ACC112 (cell line): ENCODE results near the gene BAAT.

ENCODE experiments used
- H2AFZ ChIP-seq: fragments of 200-600 bp; sonication (generic); one replicate; pipeline ENCODE4 v1.6.0; 2017; ENCODE audit warnings: antibody characterized with exemption, low read length; ENCODE audit not compliant: unreplicated experiment
- H3K27ac ChIP-seq: fragments of 200-600 bp; sonication (generic); 2 replicates; pipeline ENCODE4 v1.5.1; 2014; ENCODE audit warnings: low read depth, mild to moderate bottlenecking, antibody characterized with exemption, low read length, moderate library complexity
- H3K27me3 ChIP-seq: fragments of 200-600 bp; sonication (generic); 2 replicates; pipeline ENCODE4 v1.6.1; 2014; ENCODE audit warnings: mild to moderate bottlenecking, antibody characterized with exemption, low read length, moderate library complexity, mixed read lengths; ENCODE audit not compliant: insufficient read depth
- H3K36me3 ChIP-seq: fragments of 200-600 bp; sonication (generic); 2 replicates; pipeline ENCODE4 v1.6.1; 2016; ENCODE audit warnings: mild to moderate bottlenecking, antibody characterized with exemption, low read length, moderate library complexity, mixed read lengths; ENCODE audit not compliant: insufficient read depth
- H3K4me1 ChIP-seq: fragments of 200-600 bp; sonication (generic); one replicate; pipeline ENCODE4 v1.6.1; 2016; ENCODE audit warnings: low read length, mixed read lengths; ENCODE audit not compliant: insufficient read depth, unreplicated experiment, control insufficient read depth
- H3K4me3 ChIP-seq: fragments of 200-600 bp; sonication (generic); 2 replicates; pipeline ENCODE4 v1.5.1; 2014; ENCODE audit warnings: mild to moderate bottlenecking, low read depth, low read length
- H3K79me2 ChIP-seq: fragments of 200-600 bp; sonication (generic); one replicate; pipeline ENCODE4 v1.6.0; 2016; ENCODE audit warnings: low read length; ENCODE audit not compliant: control insufficient read depth, unreplicated experiment, insufficient read depth

The BAAT gene

GRCh38 chr9:101362450-101362849 lies 22.4 kb downstream of the BAAT start:
- no peaks in the 10 kb centered on the region for H3K4me1 ChIP-seq

GRCh38 chr9:101360647-101361046 lies 24.2 kb downstream of the BAAT start:
- Histone ChIP-seq H3K79me2 (no peaks in the 10 kb centered on the region), H3K27ac (no peak overlapping the region), H3K4me1 (no peaks in the 10 kb centered on the region), H2AFZ (no peak overlapping the region), H3K4me3 (no peak overlapping the region), H3K27me3 (no peaks in the 10 kb centered on the region), H3K36me3 (no peaks in the 10 kb centered on the region)

More at GRCh38 chr9:101362450-101362849, 22.4 kb downstream of the BAAT start:
- Histone ChIP-seq H3K27ac (no peak overlapping the region), H3K36me3 (no peaks in the 10 kb centered on the region), H3K4me3 (no peak overlapping the region), H3K79me2 (no peaks in the 10 kb centered on the region), H2AFZ (no peak overlapping the region), H3K27me3 (no peaks in the 10 kb centered on the region)

- no peaks in the 10 kb centered on the region for H3K27me3 ChIP-seq
- no peaks in the 10 kb centered on the region for H3K79me2 ChIP-seq
- no peak overlapping the region for H3K4me3 ChIP-seq
- H2AFZ ChIP-seq: no peak overlapping the region
- no peak overlapping the region for H3K27ac ChIP-seq
- H3K4me1 ChIP-seq: no peaks in the 10 kb centered on the region
- H3K36me3 ChIP-seq: no peaks in the 10 kb centered on the region
These were observed 25.1 kb downstream of the BAAT start for GRCh38 chr9:101359679-101360078.

- Histone ChIP-seq H3K27ac (no peak overlapping the region), H3K4me1 (no peaks in the 10 kb centered on the region), H3K36me3 (no peaks in the 10 kb centered on the region), H2AFZ (no peak overlapping the region), H3K4me3 (no peak overlapping the region), H3K79me2 (no peaks in the 10 kb centered on the region), H3K27me3 (no peaks in the 10 kb centered on the region)
These were observed 28.2 kb downstream of the BAAT start for GRCh38 chr9:101356619-101357018.

GRCh38 chr9:101354765-101355708 lies 29.8 kb downstream of the BAAT start:
- H3K4me3 ChIP-seq: no peak overlapping the region
- no peaks in the 10 kb centered on the region for H3K79me2 ChIP-seq
- peaks cover 4% of the 10 kb centered on the region; the same call in 1 of the 2 replicates for H3K27me3 ChIP-seq
- no peak overlapping the region for H3K27ac ChIP-seq
- no peaks in the 10 kb centered on the region for H3K36me3 ChIP-seq
- H2AFZ ChIP-seq: no peak overlapping the region
- H3K4me1 ChIP-seq: no peaks in the 10 kb centered on the region

- Histone ChIP-seq H3K27me3 (peaks cover 10% of the 10 kb centered on the region; the same call in 1 of the 2 replicates), H2AFZ (no peak overlapping the region), H3K79me2 (no peaks in the 10 kb centered on the region), H3K4me1 (no peaks in the 10 kb centered on the region), H3K4me3 (no peak overlapping the region), H3K36me3 (no peaks in the 10 kb centered on the region), H3K27ac (no peak overlapping the region)
These were observed 30.6 kb downstream of the BAAT start for GRCh38 chr9:101354143-101354764.

GRCh38 chr9:101353683-101354082 lies 31.1 kb downstream of the BAAT start:
- Histone ChIP-seq H3K4me1 (no peaks in the 10 kb centered on the region), H2AFZ (no peak overlapping the region), H3K27ac (no peak overlapping the region), H3K36me3 (no peaks in the 10 kb centered on the region), H3K27me3 (peaks cover 10% of the 10 kb centered on the region; the same call in 1 of the 2 replicates), H3K79me2 (no peaks in the 10 kb centered on the region), H3K4me3 (no peak overlapping the region)

- Histone ChIP-seq H3K27ac (no peak overlapping the region), H3K4me3 (no peak overlapping the region), H3K79me2 (no peaks in the 10 kb centered on the region), H3K27me3 (peaks cover 16% of the 10 kb centered on the region; the same call in 1 of the 2 replicates), H3K4me1 (no peaks in the 10 kb centered on the region), H2AFZ (no peak overlapping the region), H3K36me3 (no peaks in the 10 kb centered on the region)
These were observed 31.8 kb downstream of the BAAT start for GRCh38 chr9:101352892-101353463.

GRCh38 chr9:101350285-101350684 lies 34.5 kb downstream of the BAAT start:
- no peak overlapping the region for H3K27ac ChIP-seq

GRCh38 chr9:101342595-101342994 lies 42.2 kb downstream of the BAAT start:
- Histone ChIP-seq H2AFZ (no peak overlapping the region), H3K27me3 (peaks cover 28% of the 10 kb centered on the region; the same call in 1 of the 2 replicates), H3K79me2 (no peaks in the 10 kb centered on the region), H3K27ac (no peak overlapping the region), H3K36me3 (no peaks in the 10 kb centered on the region), H3K4me3 (no peak overlapping the region), H3K4me1 (no peaks in the 10 kb centered on the region)

More at GRCh38 chr9:101350285-101350684, 34.5 kb downstream of the BAAT start:
- H3K4me3 ChIP-seq: no peak overlapping the region
- H3K4me1 ChIP-seq: no peaks in the 10 kb centered on the region
- no peaks in the 10 kb centered on the region for H3K79me2 ChIP-seq
- peaks cover 38% of the 10 kb centered on the region; the same call in 1 of the 2 replicates for H3K27me3 ChIP-seq
- no peaks in the 10 kb centered on the region for H3K36me3 ChIP-seq
- H2AFZ ChIP-seq: no peak overlapping the region
